HAP-1 (cell line): ENCODE results near the gene INPP4A.

ENCODE experiments used
- DNase-seq, 2 experiments: peaks; one replicate each; pipeline ENCODE4 v3.0.0-alpha.2; 2016 to 2020; ENCODE audit warnings: low spot score in 2 of 2
- H3K27me3 ChIP-seq: fragments of 250-450 bp; sonication (Bioruptor Pico); 2 replicates; pipeline ENCODE4 v1.5.1; 2020; ENCODE audit warnings: low read depth, mild to moderate bottlenecking, moderate library complexity
- H3K36me3 ChIP-seq: fragments of 250-450 bp; sonication (Bioruptor Pico); replicated peaks from 2 replicates; pipeline ENCODE4 v1.5.1; 2020; ENCODE audit warnings: mild to moderate bottlenecking
- H3K4me1 ChIP-seq: fragments of 250-450 bp; sonication (Bioruptor Pico); 2 replicates; pipeline ENCODE4 v1.5.1; 2020; ENCODE audit warnings: mild to moderate bottlenecking
- H3K4me3 ChIP-seq: fragments of 250-450 bp; sonication (Bioruptor Pico); 2 replicates; pipeline ENCODE4 v1.5.1; 2020; ENCODE audit warnings: mild to moderate bottlenecking, moderate library complexity
- H3K9me3 ChIP-seq: fragments of 250-450 bp; sonication (Bioruptor Pico); 2 replicates; pipeline ENCODE4 v1.5.1; 2020; ENCODE audit warnings: mild to moderate bottlenecking, moderate library complexity
- in situ Hi-C: fragments of 300-500 bp; cut with MboI; formaldehyde crosslinking; loops from 3 replicates; pipeline ENCODE4 v1.14.3; 2020; ENCODE audit warnings: low sequenced_read_pairs, inconsistent platforms, mixed read lengths

The INPP4A gene

DNA sequence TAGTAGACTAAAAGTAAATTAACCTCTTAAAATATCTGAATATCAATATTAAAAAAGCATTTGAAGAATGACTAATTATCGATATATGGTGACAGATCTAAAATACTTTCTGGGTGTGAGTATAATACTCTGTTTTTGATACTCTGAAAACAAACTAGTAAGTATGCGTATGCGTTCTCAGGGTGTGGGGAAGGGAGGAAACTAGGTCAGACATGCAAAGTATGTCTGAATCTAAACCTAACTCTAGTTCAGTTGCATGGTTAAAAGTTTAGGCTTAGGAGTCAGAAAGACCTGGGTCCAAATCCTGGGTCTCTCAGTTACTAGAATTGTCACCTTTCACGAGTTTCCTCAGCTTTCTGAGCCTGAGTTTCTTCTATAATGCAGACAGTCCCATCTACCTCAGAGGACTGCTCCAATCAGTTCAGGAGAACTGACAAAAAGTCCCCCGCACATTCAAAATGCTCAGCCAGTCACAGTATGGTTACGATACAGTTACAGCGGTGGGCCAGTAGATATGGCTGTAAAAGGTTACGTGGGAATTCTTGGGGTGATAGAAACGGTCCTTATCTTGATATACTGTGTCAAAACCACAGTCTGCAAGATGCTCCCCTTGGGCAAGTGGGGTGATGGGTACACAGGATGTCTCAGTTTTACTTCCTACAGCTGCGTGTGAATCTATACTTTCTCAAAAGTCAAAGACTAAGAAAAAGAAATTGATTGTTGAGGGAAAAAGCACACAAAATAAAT is 192.9 kb downstream of the INPP4A start:
- no peaks in the 10 kb centered on the region for H3K9me3 ChIP-seq
- no peaks in the 10 kb centered on the region for H3K27me3 ChIP-seq
- H3K36me3 ChIP-seq: no peaks in the 10 kb centered on the region
- in situ Hi-C loops: no loop called here
- no peak overlapping the region for H3K4me3 ChIP-seq
- H3K4me1 ChIP-seq: no peaks in the 10 kb centered on the region
- DNase-seq: no peak

DNA sequence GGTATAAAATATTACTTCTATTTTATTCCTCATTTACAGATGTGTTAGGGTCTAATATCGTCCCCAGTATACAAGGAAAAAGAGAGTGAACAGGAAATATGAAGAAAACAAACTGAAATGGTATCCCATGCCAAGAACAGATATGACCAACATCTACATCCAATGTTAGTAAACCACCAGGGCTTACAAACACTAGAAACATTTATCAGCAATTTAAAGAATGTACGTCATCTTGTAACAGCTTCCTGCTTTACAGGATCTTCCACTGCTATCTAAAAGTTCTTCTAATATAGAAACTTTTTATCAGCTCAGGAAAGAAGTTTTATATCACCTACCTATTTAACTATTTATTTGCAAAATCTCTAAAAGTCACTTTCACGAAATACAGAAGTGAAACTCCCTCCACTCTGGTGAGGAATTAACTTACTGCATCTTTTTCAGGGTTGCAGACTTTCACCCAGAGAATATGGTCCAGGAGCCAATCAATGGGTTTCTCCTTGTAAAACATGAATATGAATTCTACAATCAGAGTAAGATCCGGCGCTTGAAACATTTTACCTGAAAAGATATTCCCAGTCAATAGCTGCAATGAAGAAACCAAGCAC is 198.9 kb downstream of the INPP4A start:
- Histone ChIP-seq H3K27me3 (no peaks in the 10 kb centered on the region), H3K4me3 (no peak overlapping the region), H3K4me1 (no peaks in the 10 kb centered on the region), H3K36me3 (no peaks in the 10 kb centered on the region), H3K9me3 (no peaks in the 10 kb centered on the region)
- DNase-seq: no peak
- in situ Hi-C loops: no loop called here
